Nephron (organoid): ENCODE results near the gene PJA1.

Experiments used
- H3K27ac Mint-ChIP-seq, 3 experiments: 2 replicates each; pipeline ENCODE4 v1.8.0; 2020; ENCODE audit warnings: mixed read lengths in 3 of 3, mild to moderate bottlenecking in 2 of 3, moderate library complexity in 1 of 3
- H3K27me3 Mint-ChIP-seq: 2 replicates; pipeline ENCODE4 v1.8.0; 2021; ENCODE audit warnings: low read depth, mild to moderate bottlenecking, moderate library complexity, mixed read lengths
- H3K36me3 Mint-ChIP-seq: 2 replicates; pipeline ENCODE4 v1.8.0; 2020; ENCODE audit warnings: low read depth, mixed read lengths
- H3K4me1 Mint-ChIP-seq: 2 replicates; pipeline ENCODE4 v1.8.0; 2020; ENCODE audit warnings: mixed read lengths
- H3K4me3 Mint-ChIP-seq, 3 experiments: 2 replicates each; pipeline ENCODE4 v1.8.0; 2020; ENCODE audit warnings: mild to moderate bottlenecking in 3 of 3, mixed read lengths in 3 of 3, moderate library complexity in 2 of 3
- H3K9me3 Mint-ChIP-seq: 2 replicates; pipeline ENCODE4 v1.8.0; 2020; ENCODE audit warnings: mixed read lengths
- TF ChIP-seq, protein P1 (sequence below), 3 experiments: fragments of 200-600 bp; sonication (generic); IDR thresholded peaks; one replicate each; pipeline ENCODE4 v1.5.0; 2021; ENCODE audit warnings: antibody characterized with exemption in 3 of 3; ENCODE audit not compliant: unreplicated experiment in 3 of 3

PJA1 gene, protein sequence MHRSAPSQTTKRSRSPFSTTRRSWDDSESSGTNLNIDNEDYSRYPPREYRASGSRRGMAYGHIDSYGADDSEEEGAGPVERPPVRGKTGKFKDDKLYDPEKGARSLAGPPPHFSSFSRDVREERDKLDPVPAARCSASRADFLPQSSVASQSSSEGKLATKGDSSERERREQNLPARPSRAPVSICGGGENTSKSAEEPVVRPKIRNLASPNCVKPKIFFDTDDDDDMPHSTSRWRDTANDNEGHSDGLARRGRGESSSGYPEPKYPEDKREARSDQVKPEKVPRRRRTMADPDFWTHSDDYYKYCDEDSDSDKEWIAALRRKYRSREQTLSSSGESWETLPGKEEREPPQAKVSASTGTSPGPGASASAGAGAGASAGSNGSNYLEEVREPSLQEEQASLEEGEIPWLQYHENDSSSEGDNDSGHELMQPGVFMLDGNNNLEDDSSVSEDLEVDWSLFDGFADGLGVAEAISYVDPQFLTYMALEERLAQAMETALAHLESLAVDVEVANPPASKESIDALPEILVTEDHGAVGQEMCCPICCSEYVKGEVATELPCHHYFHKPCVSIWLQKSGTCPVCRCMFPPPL

DNA sequence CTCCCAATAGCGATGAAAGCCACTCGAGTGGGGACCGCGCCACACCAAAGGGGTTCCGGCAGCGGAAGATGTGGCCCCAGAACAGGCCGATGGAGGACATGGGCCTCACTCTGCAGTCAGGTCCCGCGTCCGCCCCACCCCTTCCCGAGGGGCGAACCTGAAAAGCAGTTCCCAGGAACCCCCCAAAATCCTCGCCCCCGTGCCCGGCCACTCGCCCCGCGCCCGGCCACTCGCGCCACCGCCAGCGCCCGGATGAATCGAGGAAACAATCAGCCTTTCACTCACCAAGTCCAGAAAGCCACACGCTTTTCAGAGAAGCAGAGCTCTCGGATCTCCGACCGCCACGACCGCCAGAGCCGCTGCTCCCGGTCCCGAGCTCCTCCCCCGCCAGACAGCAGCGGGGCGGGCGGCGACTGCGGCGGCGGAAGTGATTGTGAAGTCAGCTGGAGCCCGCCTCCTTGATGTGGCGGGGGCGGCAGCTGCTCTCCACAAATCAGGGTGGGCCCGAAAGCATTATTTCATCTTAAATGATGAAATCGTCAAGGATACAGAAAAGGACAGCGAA is at the start of gene PJA1:
PJA1 (minus strand) TSS at position 367 of the 565 bp plus-strand sequence. CDS start 2,380 bp downstream, outside the sequence.
- peak within 1 kb of the TSS; percentile 79 to 94 (median 89) for H3K27ac Mint-ChIP-seq
- no peaks in the 10 kb centered on the region for H3K27me3 Mint-ChIP-seq
- peaks cover 11% of the 10 kb centered on the region for H3K9me3 Mint-ChIP-seq
- H3K36me3 Mint-ChIP-seq: peaks cover 35% of the 10 kb centered on the region
- H3K4me3 Mint-ChIP-seq: peak within 1 kb of the TSS; percentile 84 to 89 (median 88)
- TF ChIP-seq, protein P1, sequence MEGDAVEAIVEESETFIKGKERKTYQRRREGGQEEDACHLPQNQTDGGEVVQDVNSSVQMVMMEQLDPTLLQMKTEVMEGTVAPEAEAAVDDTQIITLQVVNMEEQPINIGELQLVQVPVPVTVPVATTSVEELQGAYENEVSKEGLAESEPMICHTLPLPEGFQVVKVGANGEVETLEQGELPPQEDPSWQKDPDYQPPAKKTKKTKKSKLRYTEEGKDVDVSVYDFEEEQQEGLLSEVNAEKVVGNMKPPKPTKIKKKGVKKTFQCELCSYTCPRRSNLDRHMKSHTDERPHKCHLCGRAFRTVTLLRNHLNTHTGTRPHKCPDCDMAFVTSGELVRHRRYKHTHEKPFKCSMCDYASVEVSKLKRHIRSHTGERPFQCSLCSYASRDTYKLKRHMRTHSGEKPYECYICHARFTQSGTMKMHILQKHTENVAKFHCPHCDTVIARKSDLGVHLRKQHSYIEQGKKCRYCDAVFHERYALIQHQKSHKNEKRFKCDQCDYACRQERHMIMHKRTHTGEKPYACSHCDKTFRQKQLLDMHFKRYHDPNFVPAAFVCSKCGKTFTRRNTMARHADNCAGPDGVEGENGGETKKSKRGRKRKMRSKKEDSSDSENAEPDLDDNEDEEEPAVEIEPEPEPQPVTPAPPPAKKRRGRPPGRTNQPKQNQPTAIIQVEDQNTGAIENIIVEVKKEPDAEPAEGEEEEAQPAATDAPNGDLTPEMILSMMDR (IDR thresholded peaks at IDR 0.05; ENCODE audit: unreplicated experiment in 3 of 3): no peak
- peaks cover 36% of the 10 kb centered on the region for H3K4me1 Mint-ChIP-seq

DNA sequence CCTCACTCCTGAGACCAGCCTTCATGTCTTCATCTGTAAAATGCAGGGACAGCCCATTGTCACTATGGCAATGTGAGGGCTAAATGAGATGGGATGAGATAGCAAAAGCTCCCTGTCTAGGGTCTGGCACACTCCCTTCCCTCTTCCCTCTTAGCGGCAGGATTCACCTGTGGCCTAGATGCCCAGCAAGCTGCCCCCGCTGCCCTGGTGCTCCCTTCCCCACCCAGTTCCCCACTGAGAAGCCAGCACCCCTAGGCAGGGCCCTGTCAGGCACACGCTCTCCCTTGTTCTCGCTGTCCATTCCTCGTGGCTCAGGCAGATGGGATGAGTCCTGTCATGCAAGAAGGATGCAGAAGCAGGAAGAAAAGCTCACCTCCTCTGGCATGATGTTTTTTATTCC is 49.2 kb upstream of the PJA1 start:
- H3K27ac Mint-ChIP-seq: peak overlapping the region in 2 of 3 experiments; percentile 25 to 86
- no peaks in the 10 kb centered on the region for H3K36me3 Mint-ChIP-seq
- H3K4me3 Mint-ChIP-seq: no peak overlapping the region
- H3K4me1 Mint-ChIP-seq: peaks cover 12% of the 10 kb centered on the region
- H3K9me3 Mint-ChIP-seq: peaks cover 24% of the 10 kb centered on the region
- H3K27me3 Mint-ChIP-seq: peaks cover 9% of the 10 kb centered on the region
- TF ChIP-seq, protein P1 (IDR thresholded peaks at IDR 0.05; ENCODE audit: unreplicated experiment in 3 of 3): no peak

DNA sequence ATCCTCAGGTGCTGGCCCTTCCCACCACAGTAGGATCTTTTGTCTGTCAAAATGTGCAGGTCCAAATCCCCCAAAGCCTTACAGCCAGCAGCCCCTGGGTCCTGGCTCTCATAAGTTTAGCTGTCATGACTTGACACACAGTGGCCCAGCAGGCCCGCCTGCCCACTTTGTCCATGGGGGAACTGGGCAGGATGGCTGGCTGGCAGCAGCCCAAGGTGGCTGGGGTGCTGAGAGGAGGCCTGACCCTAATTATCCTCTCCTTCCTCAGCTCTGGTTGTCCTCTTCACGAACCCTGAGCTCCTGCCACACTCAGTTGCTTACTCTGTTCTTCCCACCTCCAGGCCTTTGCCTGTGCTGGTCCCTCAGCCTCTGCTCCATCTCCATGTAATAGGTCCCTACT is 46.4 kb upstream of the PJA1 start:
- TF ChIP-seq, protein P1 (IDR thresholded peaks at IDR 0.05; ENCODE audit: unreplicated experiment in 3 of 3): no peak
- H3K4me3 Mint-ChIP-seq: no peak overlapping the region
- H3K36me3 Mint-ChIP-seq: no peaks in the 10 kb centered on the region

DNA sequence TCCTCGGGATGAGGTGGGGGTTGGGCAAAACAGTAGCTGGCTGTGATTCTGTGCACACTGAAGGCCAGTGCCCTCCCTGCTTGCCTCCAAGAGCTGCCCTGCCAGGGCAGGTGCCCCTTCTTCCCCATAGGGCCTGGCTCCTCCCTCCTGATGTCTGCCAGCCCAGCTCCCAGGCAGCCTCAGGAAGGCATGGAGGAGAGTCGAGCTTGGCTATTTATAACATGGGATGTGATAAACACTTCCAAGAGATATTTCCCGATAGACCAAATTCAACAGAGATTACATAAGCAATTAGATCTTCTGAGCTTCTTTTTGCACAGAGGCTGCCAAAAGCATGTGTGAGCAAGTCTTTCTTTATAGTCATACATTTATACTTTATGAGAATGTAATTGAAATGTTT is 45.3 kb upstream of the PJA1 start:
- no peaks in the 10 kb centered on the region for H3K36me3 Mint-ChIP-seq
- no peak overlapping the region for H3K4me3 Mint-ChIP-seq
- peak overlapping the region in 2 of 3 experiments; percentile 55 to 89 for H3K27ac Mint-ChIP-seq
- peaks cover 6% of the 10 kb centered on the region for H3K27me3 Mint-ChIP-seq
- TF ChIP-seq, protein P1 (IDR thresholded peaks at IDR 0.05; ENCODE audit: unreplicated experiment in 3 of 3): no peak
- peaks cover 26% of the 10 kb centered on the region for H3K9me3 Mint-ChIP-seq
- H3K4me1 Mint-ChIP-seq: peaks cover 8% of the 10 kb centered on the region

More for the DNA sequence above, 46.4 kb upstream of the PJA1 start:
- H3K27me3 Mint-ChIP-seq: peaks cover 9% of the 10 kb centered on the region
- peaks cover 17% of the 10 kb centered on the region for H3K4me1 Mint-ChIP-seq
- peaks cover 29% of the 10 kb centered on the region for H3K9me3 Mint-ChIP-seq
- H3K27ac Mint-ChIP-seq: peak overlapping the region in 1 of 3 experiments; percentile 17

DNA sequence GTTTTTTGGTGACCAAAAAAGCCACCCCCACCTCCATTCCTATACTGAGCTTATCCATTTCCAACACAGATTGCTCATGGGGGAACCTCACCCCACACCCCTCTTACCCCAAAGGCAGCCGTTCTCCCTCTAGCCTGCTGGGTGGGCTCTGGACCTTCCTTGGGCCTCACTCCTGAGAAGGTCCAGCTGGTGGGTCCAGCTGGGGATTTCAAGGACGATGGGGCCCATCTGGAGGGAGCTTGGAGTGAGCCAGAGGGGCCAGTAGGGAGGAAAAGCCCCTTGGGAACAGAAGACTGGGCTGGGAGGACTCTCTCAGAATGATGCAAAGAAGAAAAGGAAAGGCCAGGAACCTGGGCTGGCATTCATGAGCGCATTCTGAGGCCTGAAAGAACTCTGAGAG is 42.0 kb upstream of the PJA1 start:
- peaks cover 5% of the 10 kb centered on the region for H3K4me1 Mint-ChIP-seq
- H3K36me3 Mint-ChIP-seq: no peaks in the 10 kb centered on the region
- no peak overlapping the region for H3K4me3 Mint-ChIP-seq
- H3K27ac Mint-ChIP-seq: peak overlapping the region in 2 of 3 experiments; percentile 74 to 92
- TF ChIP-seq, protein P1 (IDR thresholded peaks at IDR 0.05; ENCODE audit: unreplicated experiment in 3 of 3): no peak
- H3K9me3 Mint-ChIP-seq: peaks cover 20% of the 10 kb centered on the region
- peaks cover 6% of the 10 kb centered on the region for H3K27me3 Mint-ChIP-seq
